Thyroid gland (tissue), 4 donors: ENCODE data around the gene HDAC9.

Source experiments
- POLR2A ChIP-seq, 2 donors: fragments of 450-650 bp; IDR thresholded peaks; one replicate each; pipeline ENCODE4 v1.6.1; 2017; ENCODE audit warnings: antibody characterized with exemption in 2 of 2, mild to moderate bottlenecking in 2 of 2, moderate library complexity in 1 of 2
- TF ChIP-seq, protein P1 (sequence below), 6 experiments: fragments of 200-600 bp in 3 of 6; fragments of 450-650 bp in 3 of 6; sonication (generic) in 3 of 6; IDR thresholded peaks; one replicate each; pipeline ENCODE4 v1.5.1; 2016 to 2019; ENCODE audit warnings: antibody characterized with exemption in 6 of 6, mild to moderate bottlenecking in 2 of 6, inconsistent platforms in 1 of 6, moderate library complexity in 1 of 6

DNA sequence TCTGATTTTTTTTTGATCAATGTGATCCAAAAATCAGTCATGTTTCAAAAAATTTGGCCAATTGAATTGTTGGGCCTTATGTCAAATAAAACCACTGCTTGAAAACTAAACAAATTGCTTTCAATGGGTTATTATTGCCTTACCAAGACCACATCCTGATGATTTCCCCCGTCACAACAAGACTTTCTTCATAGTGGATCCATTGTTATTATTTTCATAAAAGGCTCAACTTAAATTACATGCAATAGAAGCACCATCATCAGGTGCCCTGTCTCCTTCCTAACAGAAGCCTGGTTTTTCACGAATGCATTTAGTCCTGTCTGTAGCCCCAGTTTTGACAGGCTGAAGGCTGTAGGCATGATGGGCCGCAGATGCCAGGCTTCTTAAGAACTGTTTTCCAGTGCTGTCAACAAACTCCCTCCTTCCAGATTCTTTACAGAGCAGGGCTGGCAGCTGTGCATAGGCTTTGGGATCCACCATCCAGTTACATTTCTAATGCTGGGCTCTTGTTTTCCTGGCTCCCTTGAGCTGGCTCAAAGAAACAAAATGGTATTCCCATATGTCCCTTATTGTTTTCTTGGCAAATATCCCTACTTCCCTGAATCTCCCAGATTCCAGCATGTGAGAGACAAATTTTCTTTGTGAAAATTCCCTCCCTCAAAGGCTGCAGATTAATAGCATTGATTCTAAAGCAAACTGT lies 319.9 kb downstream of the HDAC9 start:
- TF ChIP-seq, protein P1, sequence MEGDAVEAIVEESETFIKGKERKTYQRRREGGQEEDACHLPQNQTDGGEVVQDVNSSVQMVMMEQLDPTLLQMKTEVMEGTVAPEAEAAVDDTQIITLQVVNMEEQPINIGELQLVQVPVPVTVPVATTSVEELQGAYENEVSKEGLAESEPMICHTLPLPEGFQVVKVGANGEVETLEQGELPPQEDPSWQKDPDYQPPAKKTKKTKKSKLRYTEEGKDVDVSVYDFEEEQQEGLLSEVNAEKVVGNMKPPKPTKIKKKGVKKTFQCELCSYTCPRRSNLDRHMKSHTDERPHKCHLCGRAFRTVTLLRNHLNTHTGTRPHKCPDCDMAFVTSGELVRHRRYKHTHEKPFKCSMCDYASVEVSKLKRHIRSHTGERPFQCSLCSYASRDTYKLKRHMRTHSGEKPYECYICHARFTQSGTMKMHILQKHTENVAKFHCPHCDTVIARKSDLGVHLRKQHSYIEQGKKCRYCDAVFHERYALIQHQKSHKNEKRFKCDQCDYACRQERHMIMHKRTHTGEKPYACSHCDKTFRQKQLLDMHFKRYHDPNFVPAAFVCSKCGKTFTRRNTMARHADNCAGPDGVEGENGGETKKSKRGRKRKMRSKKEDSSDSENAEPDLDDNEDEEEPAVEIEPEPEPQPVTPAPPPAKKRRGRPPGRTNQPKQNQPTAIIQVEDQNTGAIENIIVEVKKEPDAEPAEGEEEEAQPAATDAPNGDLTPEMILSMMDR (IDR thresholded peaks at IDR 0.05), result no peak
- no peak for TF ChIP-seq POLR2A (IDR thresholded peaks at IDR 0.05)
